Activated B cell treated with CpG ODN at 0.5 μM for 24 hours (primary cell): ENCODE measurements around the gene CLDN1. TPM values are rescaled to one million over a fixed set of nuclear protein-coding genes. Genes with fewer than 3 reads are reported as not detected.

Experiments used
- ATAC-seq: fragments of 200-7000 bp; cut with Tn5 transposase; one replicate; pipeline ENCODE4 v1.10.0; 2021; ENCODE audit warnings: low read depth, mild to moderate bottlenecking, moderate library complexity
- CTCF ChIA-PET: fragments of 350-600 bp; sonication (Branson Sonifier 250); formaldehyde crosslinking; loops from one replicate; lab custom pipeline; 2021; ENCODE audit warnings: antibody characterized with exemption; lab: Charles Lee
- POLR2A ChIA-PET: fragments of 350-600 bp; sonication (Branson Sonifier 250); formaldehyde crosslinking; loops from one replicate; lab custom pipeline; 2021; ENCODE audit warnings: antibody characterized with exemption; lab: Charles Lee
- DNase-seq: peaks from one replicate; pipeline ENCODE4 v3.0.0; 2022
- H3K27ac Mint-ChIP-seq: one replicate; pipeline ENCODE4 v1.8.0; 2020; ENCODE audit warnings: mixed read lengths
- H3K27me3 Mint-ChIP-seq: one replicate; pipeline ENCODE4 v1.8.0; 2021; ENCODE audit warnings: mixed read lengths
- H3K36me3 Mint-ChIP-seq: one replicate; pipeline ENCODE4 v1.8.0; 2021; ENCODE audit warnings: low read depth, mixed read lengths
- H3K4me1 Mint-ChIP-seq: one replicate; pipeline ENCODE4 v1.8.0; 2021; ENCODE audit warnings: mixed read lengths
- H3K4me3 Mint-ChIP-seq: one replicate; pipeline ENCODE4 v1.8.0; 2020; ENCODE audit warnings: mild to moderate bottlenecking, mixed read lengths
- H3K9me3 Mint-ChIP-seq: one replicate; pipeline ENCODE4 v1.8.0; 2020; ENCODE audit warnings: mixed read lengths
- CTCF ChIP-seq: fragments of 200-600 bp; IDR thresholded peaks from one replicate; pipeline ENCODE4 v1.8.0; 2022; ENCODE audit warnings: antibody characterized with exemption, mild to moderate bottlenecking
- intact Hi-C: fragments of 100-400 bp; cut with micrococcal nuclease; formaldehyde crosslinking; loops from one replicate; pipeline ENCODE4 v1.15.1; 2024
- total RNA-seq: library from RNA; stranded (reverse); gene quantifications from 2 replicates; pipeline ENCODE4 v1.2.3, GENCODE V29; 2022

Gene CLDN1
- total RNA-seq, 1 donor from 2014 or later, result not detected

GRCh38 chr3:190306513-190307163, 15.6 kb downstream of the CLDN1 start:
- ChIA-PET CTCF (no interaction called here), POLR2A (no interaction called here)
- no peaks in the 10 kb centered on the region for H3K4me1 Mint-ChIP-seq
- no peaks in the 10 kb centered on the region for H3K36me3 Mint-ChIP-seq
- no peak overlapping the region for H3K4me3 Mint-ChIP-seq
- no peak overlapping the region for H3K27ac Mint-ChIP-seq
- no peak for DNase-seq
- no peaks in the 10 kb centered on the region for H3K9me3 Mint-ChIP-seq
- TF ChIP-seq CTCF, result no peak
- peaks cover 2% of the 10 kb centered on the region for H3K27me3 Mint-ChIP-seq
- intact Hi-C loops, result no loop called here
- ATAC-seq, result no peak

- Mint-ChIP-seq H3K9me3 (no peaks in the 10 kb centered on the region), H3K36me3 (no peaks in the 10 kb centered on the region), H3K4me1 (no peaks in the 10 kb centered on the region), H3K27me3 (peaks cover 2% of the 10 kb centered on the region), H3K27ac (no peak overlapping the region), H3K4me3 (no peak overlapping the region)
- CTCF ChIA-PET, result no interaction called here
- intact Hi-C loops, result no loop called here
- TF ChIP-seq CTCF, result no peak
- POLR2A ChIA-PET, result no interaction called here
- ATAC-seq (no peak), DNase-seq (no peak)
Observed at GRCh38 chr3:190306026-190306425, 16.2 kb downstream of the CLDN1 start.

- H3K4me3 Mint-ChIP-seq, result no peak overlapping the region
- ChIA-PET POLR2A (no interaction called here), CTCF (no interaction called here)
- H3K9me3 Mint-ChIP-seq, result no peaks in the 10 kb centered on the region
- H3K27ac Mint-ChIP-seq, result no peak overlapping the region
- intact Hi-C loops, result no loop called here
- no peaks in the 10 kb centered on the region for H3K4me1 Mint-ChIP-seq
- ATAC-seq (no peak), DNase-seq (no peak)
- H3K36me3 Mint-ChIP-seq, result no peaks in the 10 kb centered on the region
- peaks cover 2% of the 10 kb centered on the region for H3K27me3 Mint-ChIP-seq
- no peak for TF ChIP-seq CTCF
Observed at GRCh38 chr3:190305406-190305805, 16.8 kb downstream of the CLDN1 start.

- Mint-ChIP-seq H3K36me3 (no peaks in the 10 kb centered on the region), H3K27me3 (peaks cover 2% of the 10 kb centered on the region), H3K27ac (no peak overlapping the region), H3K4me3 (no peak overlapping the region), H3K9me3 (no peaks in the 10 kb centered on the region), H3K4me1 (no peaks in the 10 kb centered on the region)
- no peak for TF ChIP-seq CTCF
- intact Hi-C loops, result no loop called here
- ChIA-PET POLR2A (no interaction called here), CTCF (no interaction called here)
- no peak for DNase-seq
- no peak for ATAC-seq
Observed at GRCh38 chr3:190303884-190304283, 18.4 kb downstream of the CLDN1 start.

GRCh38 chr3:190302212-190302867, 19.9 kb downstream of the CLDN1 start:
- intact Hi-C loops, result no loop called here
- DNase-seq (no peak), ATAC-seq (no peak)
- CTCF ChIA-PET, result no interaction called here
- POLR2A ChIA-PET, result no interaction called here
- H3K27me3 Mint-ChIP-seq, result no peaks in the 10 kb centered on the region
- H3K4me3 Mint-ChIP-seq, result no peak overlapping the region
- H3K27ac Mint-ChIP-seq, result no peak overlapping the region
- no peaks in the 10 kb centered on the region for H3K36me3 Mint-ChIP-seq
- no peak for TF ChIP-seq CTCF
- no peaks in the 10 kb centered on the region for H3K4me1 Mint-ChIP-seq
- no peaks in the 10 kb centered on the region for H3K9me3 Mint-ChIP-seq
